ENCODE results near the gene OR6T1. TPM values are rescaled to one million over a fixed set of nuclear protein-coding genes. Genes with fewer than 3 reads are reported as not detected.

OR6T1 gene
- total and polyA plus RNA-seq, 2 donors (not counting 1 experiment from before 2014, with no cell fraction given) = not detected

DNA sequence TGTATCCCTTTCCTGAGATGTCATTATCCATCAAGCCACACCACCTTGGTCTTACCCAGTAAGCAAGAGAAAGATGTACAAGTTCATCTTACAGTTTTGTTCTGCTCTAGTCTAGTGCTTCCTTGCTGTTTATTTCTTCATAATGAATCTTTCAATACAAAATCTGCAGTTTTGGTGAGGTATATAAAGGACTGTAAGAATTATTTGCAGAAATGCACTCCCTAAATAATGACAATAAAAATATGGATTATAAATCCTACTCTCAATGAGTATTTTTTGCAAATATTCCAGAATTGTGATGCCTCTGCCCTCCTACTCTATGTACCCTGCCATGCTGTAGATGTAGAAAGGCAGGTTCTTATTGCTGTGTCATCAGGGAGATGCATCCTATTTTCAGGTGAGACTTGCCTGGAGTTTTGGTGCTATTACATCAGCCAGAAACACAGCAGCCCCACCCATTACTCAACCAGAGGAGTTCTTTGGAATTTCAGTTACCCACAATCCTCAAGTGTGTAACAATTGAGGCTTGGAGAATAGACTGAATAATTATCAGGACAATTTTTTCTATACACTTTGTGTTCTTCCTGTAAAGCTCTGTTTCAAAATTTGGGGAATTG, 34.2 kb upstream of the OR6T1 start, which contains the start of gene OR10S1:
Gene OR10S1 (minus strand): TSS at position 51 of the 617 bp plus-strand sequence. CDS start 117 bp downstream, outside the sequence.
- no peaks in the 10 kb centered on the region for H3K4me1 Mint-ChIP-seq

More for the DNA sequence above, 34.2 kb upstream of the OR6T1 start, which contains the start of gene OR10S1:
- no peak within 1 kb of the TSS for H3K4me3 ChIP-seq (ENCODE audit: control extremely low read depth in 1 of 5, extremely low read depth in 1 of 5, insufficient read depth in 1 of 5, low read depth in 2 of 5, low read length in 4 of 5)
- no peak for TF ChIP-seq EZH2 (IDR thresholded peaks at IDR 0.05; ENCODE audit: borderline replicate concordance, insufficient read depth, low read depth, low read length, poor library complexity, severe bottlenecking)
- TF ChIP-seq, protein P1, sequence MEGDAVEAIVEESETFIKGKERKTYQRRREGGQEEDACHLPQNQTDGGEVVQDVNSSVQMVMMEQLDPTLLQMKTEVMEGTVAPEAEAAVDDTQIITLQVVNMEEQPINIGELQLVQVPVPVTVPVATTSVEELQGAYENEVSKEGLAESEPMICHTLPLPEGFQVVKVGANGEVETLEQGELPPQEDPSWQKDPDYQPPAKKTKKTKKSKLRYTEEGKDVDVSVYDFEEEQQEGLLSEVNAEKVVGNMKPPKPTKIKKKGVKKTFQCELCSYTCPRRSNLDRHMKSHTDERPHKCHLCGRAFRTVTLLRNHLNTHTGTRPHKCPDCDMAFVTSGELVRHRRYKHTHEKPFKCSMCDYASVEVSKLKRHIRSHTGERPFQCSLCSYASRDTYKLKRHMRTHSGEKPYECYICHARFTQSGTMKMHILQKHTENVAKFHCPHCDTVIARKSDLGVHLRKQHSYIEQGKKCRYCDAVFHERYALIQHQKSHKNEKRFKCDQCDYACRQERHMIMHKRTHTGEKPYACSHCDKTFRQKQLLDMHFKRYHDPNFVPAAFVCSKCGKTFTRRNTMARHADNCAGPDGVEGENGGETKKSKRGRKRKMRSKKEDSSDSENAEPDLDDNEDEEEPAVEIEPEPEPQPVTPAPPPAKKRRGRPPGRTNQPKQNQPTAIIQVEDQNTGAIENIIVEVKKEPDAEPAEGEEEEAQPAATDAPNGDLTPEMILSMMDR (IDR thresholded peaks at IDR 0.05) = no peak
- CTCF ChIA-PET = no interaction called here
- H3K9me3 ChIP-seq (ENCODE audit: control extremely low read depth in 1 of 3, control insufficient read depth in 2 of 3, insufficient read depth in 1 of 3, low read length in 2 of 3) = peaks cover 0 to 11% (median 0%) of the 10 kb centered on the region in 3 donors
- intact Hi-C loops (cut with micrococcal nuclease) = no loop called here
- H3K4me1 ChIP-seq (ENCODE audit: control insufficient read depth in 2 of 2, insufficient read depth in 2 of 2, low read length in 2 of 2) = no peaks in the 10 kb centered on the region
- ATAC-seq (ENCODE audit: low read depth) = no peak
- H3K9me3 Mint-ChIP-seq (ENCODE audit: insufficient read depth) = no peaks in the 10 kb centered on the region
- no peaks in the 10 kb centered on the region for H3K79me2 ChIP-seq (ENCODE audit: control insufficient read depth, insufficient read depth, low read length)
- no peaks in the 10 kb centered on the region for H3K36me3 ChIP-seq (replicated peaks in 1 of 2; ENCODE audit: control extremely low read depth in 1 of 2, control insufficient read depth in 1 of 2, extremely low read depth in 1 of 2, insufficient read depth in 2 of 2, low read length in 1 of 2)
- no peak within 1 kb of the TSS for H3K4me3 Mint-ChIP-seq
- no peak within 1 kb of the TSS for H3K4me2 ChIP-seq (replicated peaks; ENCODE audit: low read depth, low read length, poor library complexity, severe bottlenecking)
- POLR2A ChIA-PET = no interaction called here
- no peaks in the 10 kb centered on the region for H3K27me3 ChIP-seq (replicated peaks in 1 of 4; ENCODE audit: control extremely low read depth in 1 of 4, control insufficient read depth in 3 of 4, insufficient read depth in 4 of 4, low read length in 3 of 4)
- no peak within 1 kb of the TSS for H3K27ac ChIP-seq (ENCODE audit: low read length in 2 of 2)
- H2AFZ ChIP-seq (ENCODE audit: insufficient read depth, low read depth, low read length, poor library complexity, severe bottlenecking) = no peak within 1 kb of the TSS
- no peak within 1 kb of the TSS for H3K9ac ChIP-seq (ENCODE audit: low read length)
- H3K27ac Mint-ChIP-seq = no peak within 1 kb of the TSS
- H4K20me1 ChIP-seq (ENCODE audit: control insufficient read depth, insufficient read depth, low read length, poor library complexity, severe bottlenecking) = no peaks in the 10 kb centered on the region
- peaks cover 5% of the 10 kb centered on the region for H3K27me3 Mint-ChIP-seq
- DNase-seq = no peak
